ENCODE data around the gene ATP6V0E2.

DNA sequence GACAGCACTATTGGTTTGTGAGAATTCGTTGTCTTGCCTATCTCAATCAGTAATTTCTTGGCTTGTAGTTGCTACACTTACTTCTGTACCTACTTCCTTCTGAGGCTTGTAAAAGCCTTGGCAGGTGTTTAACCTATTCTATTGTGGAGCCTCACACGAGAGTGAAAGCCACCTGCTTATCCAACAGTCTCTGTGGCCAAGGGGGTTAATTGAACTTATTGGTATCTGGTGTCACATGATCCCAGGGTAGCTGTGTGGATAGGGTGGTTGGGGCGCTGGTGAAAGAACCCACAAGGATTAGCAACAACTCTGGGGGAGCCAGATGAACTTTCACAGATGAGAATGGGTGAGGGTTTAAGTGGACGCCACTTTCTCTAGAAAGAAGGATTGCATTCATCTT lies 13.9 kb upstream of the ATP6V0E2 start:
- TF ChIP-seq POLR2A (IDR thresholded peaks at IDR 0.05) (no peak), POLR2AphosphoS5 (IDR thresholded peaks at IDR 0.05) (no peak)
- TF ChIP-seq, protein P1, sequence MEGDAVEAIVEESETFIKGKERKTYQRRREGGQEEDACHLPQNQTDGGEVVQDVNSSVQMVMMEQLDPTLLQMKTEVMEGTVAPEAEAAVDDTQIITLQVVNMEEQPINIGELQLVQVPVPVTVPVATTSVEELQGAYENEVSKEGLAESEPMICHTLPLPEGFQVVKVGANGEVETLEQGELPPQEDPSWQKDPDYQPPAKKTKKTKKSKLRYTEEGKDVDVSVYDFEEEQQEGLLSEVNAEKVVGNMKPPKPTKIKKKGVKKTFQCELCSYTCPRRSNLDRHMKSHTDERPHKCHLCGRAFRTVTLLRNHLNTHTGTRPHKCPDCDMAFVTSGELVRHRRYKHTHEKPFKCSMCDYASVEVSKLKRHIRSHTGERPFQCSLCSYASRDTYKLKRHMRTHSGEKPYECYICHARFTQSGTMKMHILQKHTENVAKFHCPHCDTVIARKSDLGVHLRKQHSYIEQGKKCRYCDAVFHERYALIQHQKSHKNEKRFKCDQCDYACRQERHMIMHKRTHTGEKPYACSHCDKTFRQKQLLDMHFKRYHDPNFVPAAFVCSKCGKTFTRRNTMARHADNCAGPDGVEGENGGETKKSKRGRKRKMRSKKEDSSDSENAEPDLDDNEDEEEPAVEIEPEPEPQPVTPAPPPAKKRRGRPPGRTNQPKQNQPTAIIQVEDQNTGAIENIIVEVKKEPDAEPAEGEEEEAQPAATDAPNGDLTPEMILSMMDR (IDR thresholded peaks at IDR 0.05): no peak

All from gastroesophageal sphincter (tissue), 3 donors.